ENCODE results near the gene SLC39A8.

SLC39A8 gene

GRCh38 chr4:102222838-102223409 is 122.4 kb downstream of the SLC39A8 start:
- DNase-seq = no peak

DNA sequence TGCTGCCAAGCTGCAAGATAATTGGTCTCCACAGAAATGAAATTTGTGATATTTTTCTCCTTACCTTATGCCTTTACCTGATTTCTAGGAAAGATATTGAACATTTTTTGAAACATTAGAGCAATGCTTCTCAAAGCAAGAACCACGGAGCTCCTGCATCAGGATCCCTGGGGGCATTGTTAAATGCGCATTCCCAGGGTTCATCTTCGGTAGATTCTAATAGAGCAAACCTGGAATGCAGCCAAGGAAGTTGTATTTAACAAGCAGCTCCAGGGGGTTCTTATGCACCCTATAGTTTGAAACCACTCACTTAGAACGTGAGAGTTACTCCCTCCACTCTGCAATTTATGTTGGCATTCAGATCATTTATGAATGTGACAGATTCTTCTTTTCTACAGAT is 126.2 kb downstream of the SLC39A8 start:
- no peak for DNase-seq

GRCh38 chr4:102218656-102219055 is 126.6 kb downstream of the SLC39A8 start:
- DNase-seq = no peak

- no peak for DNase-seq
Measured at GRCh38 chr4:102217775-102218355, 127.4 kb downstream of the SLC39A8 start.

GRCh38 chr4:102217345-102217744 is 127.9 kb downstream of the SLC39A8 start:
- DNase-seq = no peak

- DNase-seq = no peak
Measured at GRCh38 chr4:102216666-102217065, 128.6 kb downstream of the SLC39A8 start.

GRCh38 chr4:102213031-102213430 is 132.3 kb downstream of the SLC39A8 start:
- DNase-seq = no peak
